Upper lobe of left lung (tissue), 6 donors: ENCODE results near the gene NSUN3. TPM values are rescaled to one million over a fixed set of nuclear protein-coding genes. Genes with fewer than 3 reads are reported as not detected.
A peak's percentile ranks its signal among the peaks of the same experiment; 100 is the strongest.

Experiments
- ATAC-seq, 2 donors: fragments of 200-7000 bp; cut with Tn5 transposase; one replicate each; pipeline ENCODE4 v1.9.1; 2022; ENCODE audit warnings: mild to moderate bottlenecking in 2 of 2, moderate library complexity in 2 of 2; ENCODE audit not compliant: low FRiP score in 2 of 2
- DNase-seq, 2 donors: peaks; one replicate each; pipeline ENCODE4 v3.0.0-alpha.2; 2019 to 2020
- H3K27ac ChIP-seq, 4 donors: fragments of 200-600 bp; sonication (generic); one replicate each; pipeline ENCODE4 v1.5.1; 2016 to 2019
- H3K27me3 ChIP-seq, 4 donors: fragments of 200-600 bp; sonication (generic); one replicate each; pipeline ENCODE4 v1.5.1; 2017 to 2019
- H3K36me3 ChIP-seq, 4 donors: fragments of 200-600 bp; sonication (generic); one replicate each; pipeline ENCODE4 v1.5.1; 2016 to 2019
- H3K4me1 ChIP-seq, 4 donors: fragments of 200-600 bp; sonication (generic); one replicate each; pipeline ENCODE4 v1.5.1; 2018 to 2019
- H3K4me3 ChIP-seq, 4 donors: fragments of 200-600 bp; sonication (generic); one replicate each; pipeline ENCODE4 v1.5.1; 2017 to 2019; ENCODE audit warnings: mild to moderate bottlenecking in 2 of 4, moderate library complexity in 1 of 4
- H3K9me3 ChIP-seq, 4 donors: fragments of 200-600 bp; sonication (generic); one replicate each; pipeline ENCODE4 v1.5.1; 2018 to 2019
- EP300 ChIP-seq, 4 donors: sonication (generic); formaldehyde crosslinking; IDR thresholded peaks; one replicate each; pipeline ENCODE4 v1.5.1; 2017; ENCODE audit warnings: antibody characterized with exemption in 4 of 4, control low read depth in 2 of 4
- POLR2A ChIP-seq, 4 donors: fragments of 450-650 bp; IDR thresholded peaks; one replicate each; pipeline ENCODE4 v1.5.1; 2016 to 2017; ENCODE audit warnings: antibody characterized with exemption in 4 of 4, mild to moderate bottlenecking in 2 of 4
- POLR2AphosphoS5 ChIP-seq, 2 donors: sonication (generic); formaldehyde crosslinking; IDR thresholded peaks; one replicate each; pipeline ENCODE4 v1.5.1; 2017; ENCODE audit warnings: antibody characterized with exemption in 2 of 2
- WGBS, 2 donors: methylation state at CpG; one replicate each; pipeline ENCODE4 v1.1.5; 2017 to 2018; 5-methylcytosine and 5-hydroxymethylcytosine counted together
- total RNA-seq, 6 donors: library from RNA; depleted of rRNA in 4 of 6; stranded (reverse); fragments of >200 nt in 4 of 6; gene quantifications; one replicate each; pipeline versions ENCODE4 v1.1.0 to v1.2.1, GENCODE V29; 2016 to 2021
- TF ChIP-seq, protein P1 (sequence below), 6 experiments: fragments of 450-650 bp in 4 of 6; fragments of 200-600 bp in 2 of 6; sonication (generic) in 2 of 6; IDR thresholded peaks; one replicate each; pipeline ENCODE4 v1.5.1; 2016 to 2019; ENCODE audit warnings: antibody characterized with exemption in 6 of 6
- donor health status: DM: no; HTN: no; CAD: no; lungs with moderate emphysema.
- donor health status: DM: no; HTN: yes; CAD: no; lungs with severe emphysema.

NSUN3 gene
- total RNA-seq, 6 donors from 2014 or later: 5.2 to 24.1 (median 13.9) TPM

DNA sequence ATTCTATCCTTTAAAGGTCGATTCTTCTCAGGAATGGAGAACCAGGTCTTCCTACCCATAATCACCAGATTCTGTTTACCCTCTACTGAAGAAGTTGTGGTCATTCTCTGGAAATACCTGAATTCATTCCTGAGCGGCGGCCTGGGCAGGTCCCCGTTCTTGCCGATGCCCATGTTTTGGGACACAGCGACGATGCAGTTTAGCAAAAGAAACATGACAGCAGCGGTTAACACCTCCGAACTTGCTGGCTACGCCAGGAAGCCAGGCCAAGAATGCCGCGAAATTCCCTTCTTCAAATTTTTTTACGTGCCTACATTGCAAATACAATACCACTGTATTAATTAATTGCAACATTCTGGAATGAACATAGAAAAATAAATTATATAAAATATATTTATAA is 1.6 kb upstream of the NSUN3 start:
- H3K4me1 ChIP-seq: peaks cover 20 to 34% (median 29%) of the 10 kb centered on the region in 4 donors
- no peaks in the 10 kb centered on the region for H3K9me3 ChIP-seq
- H3K27ac ChIP-seq: no peak overlapping the region
- 96 to 98% methylated on average over 13 of the region's 13 CpGs for WGBS, 2 donors
- no peaks in the 10 kb centered on the region for H3K27me3 ChIP-seq
- ATAC-seq (no peak), DNase-seq (no peak)
- H3K4me3 ChIP-seq: no peak overlapping the region
- no peak for TF ChIP-seq EP300 (IDR thresholded peaks at IDR 0.05)
- H3K36me3 ChIP-seq: peaks cover 0 to 9% (median 0%) of the 10 kb centered on the region in 4 donors

DNA sequence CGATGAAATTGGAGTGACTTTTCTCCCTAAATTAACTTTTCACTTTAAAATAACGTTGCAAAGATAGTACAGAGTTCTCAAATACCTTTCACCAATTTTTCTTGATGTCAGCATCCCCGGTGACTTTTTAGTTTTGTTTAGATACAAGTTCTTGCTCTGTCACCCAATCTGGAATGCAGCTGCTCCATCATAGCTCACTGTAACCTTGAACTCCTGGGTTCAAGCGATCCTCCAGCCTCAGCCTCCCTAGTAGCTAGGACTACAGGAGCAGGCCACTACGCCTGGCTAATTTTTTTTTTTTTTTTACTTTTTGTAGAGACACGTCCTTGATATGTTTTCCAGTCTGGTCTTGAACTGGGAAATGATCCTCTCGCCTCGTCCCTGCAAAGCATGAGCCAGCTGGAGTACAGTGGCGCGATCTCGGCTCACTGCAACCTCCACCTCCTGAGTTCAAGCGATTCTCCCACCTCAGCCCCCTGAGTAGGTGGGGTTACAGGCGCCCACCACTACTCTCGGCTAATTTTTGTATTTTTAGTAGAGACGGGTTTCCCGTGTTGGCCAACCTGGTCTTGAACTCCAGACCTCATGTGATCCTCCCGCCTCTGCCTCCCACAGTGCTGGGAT is 747 bp downstream of the NSUN3 start:
- Histone ChIP-seq H3K9me3 (no peaks in the 10 kb centered on the region), H3K27ac (peak overlapping the region; percentile 94 to 98 (median 94)), H3K36me3 (peaks cover 0 to 15% (median 0%) of the 10 kb centered on the region in 4 donors), H3K4me3 (peak overlapping the region; percentile 54 to 77 (median 66)), H3K27me3 (no peaks in the 10 kb centered on the region), H3K4me1 (peaks cover 20 to 36% (median 32%) of the 10 kb centered on the region in 4 donors)
- no peak for DNase-seq
- WGBS, 2 donors: 54 to 57% methylated on average over 17 of the region's 17 CpGs
- TF ChIP-seq POLR2AphosphoS5 (IDR thresholded peaks at IDR 0.05) (no peak), POLR2A (IDR thresholded peaks at IDR 0.05) (no peak), EP300 (IDR thresholded peaks at IDR 0.05) (no peak)
- TF ChIP-seq, protein P1, sequence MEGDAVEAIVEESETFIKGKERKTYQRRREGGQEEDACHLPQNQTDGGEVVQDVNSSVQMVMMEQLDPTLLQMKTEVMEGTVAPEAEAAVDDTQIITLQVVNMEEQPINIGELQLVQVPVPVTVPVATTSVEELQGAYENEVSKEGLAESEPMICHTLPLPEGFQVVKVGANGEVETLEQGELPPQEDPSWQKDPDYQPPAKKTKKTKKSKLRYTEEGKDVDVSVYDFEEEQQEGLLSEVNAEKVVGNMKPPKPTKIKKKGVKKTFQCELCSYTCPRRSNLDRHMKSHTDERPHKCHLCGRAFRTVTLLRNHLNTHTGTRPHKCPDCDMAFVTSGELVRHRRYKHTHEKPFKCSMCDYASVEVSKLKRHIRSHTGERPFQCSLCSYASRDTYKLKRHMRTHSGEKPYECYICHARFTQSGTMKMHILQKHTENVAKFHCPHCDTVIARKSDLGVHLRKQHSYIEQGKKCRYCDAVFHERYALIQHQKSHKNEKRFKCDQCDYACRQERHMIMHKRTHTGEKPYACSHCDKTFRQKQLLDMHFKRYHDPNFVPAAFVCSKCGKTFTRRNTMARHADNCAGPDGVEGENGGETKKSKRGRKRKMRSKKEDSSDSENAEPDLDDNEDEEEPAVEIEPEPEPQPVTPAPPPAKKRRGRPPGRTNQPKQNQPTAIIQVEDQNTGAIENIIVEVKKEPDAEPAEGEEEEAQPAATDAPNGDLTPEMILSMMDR (IDR thresholded peaks at IDR 0.05): no peak
- no peak for ATAC-seq

DNA sequence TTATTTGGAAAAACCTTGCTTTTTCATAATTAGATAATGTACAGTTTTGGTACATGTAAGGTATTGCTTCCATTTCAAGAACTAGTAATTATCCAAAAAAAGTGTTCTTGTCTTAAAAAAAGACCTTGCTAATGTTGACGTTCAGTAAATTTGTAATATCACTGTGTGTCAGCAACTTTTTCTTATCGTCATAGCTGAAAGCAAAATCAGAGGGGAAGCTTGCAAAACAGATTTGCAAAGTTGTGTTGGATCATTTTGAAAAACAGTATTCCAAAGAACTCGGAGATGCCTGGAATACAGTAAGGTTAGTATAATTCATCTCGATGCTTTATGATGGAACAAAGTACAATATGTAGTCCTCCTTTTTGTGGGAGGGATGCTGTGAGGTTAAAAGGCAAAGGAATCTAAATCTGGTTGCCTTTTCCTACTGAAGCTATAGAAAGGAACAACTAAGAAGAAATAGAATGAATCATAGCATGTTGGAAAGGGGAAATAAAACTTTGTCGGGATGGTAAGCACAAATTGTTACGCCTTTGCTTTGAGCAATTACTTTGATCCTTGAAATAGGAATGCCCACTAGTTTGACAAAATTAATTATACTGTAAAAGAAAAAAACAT is 1.5 kb downstream of the NSUN3 start:
- Histone ChIP-seq H3K9me3 (no peaks in the 10 kb centered on the region), H3K4me3 (peak overlapping the region in 1 of 4 donors; percentile 65), H3K36me3 (peaks cover 0 to 10% (median 0%) of the 10 kb centered on the region in 4 donors), H3K4me1 (peaks cover 20 to 42% (median 32%) of the 10 kb centered on the region in 4 donors), H3K27me3 (no peaks in the 10 kb centered on the region), H3K27ac (peak overlapping the region; percentile 94 to 98 (median 94))
- DNase-seq (no peak), ATAC-seq (no peak)
- TF ChIP-seq EP300 (IDR thresholded peaks at IDR 0.05) (no peak), POLR2A (IDR thresholded peaks at IDR 0.05) (no peak), POLR2AphosphoS5 (IDR thresholded peaks at IDR 0.05) (no peak)
- TF ChIP-seq, protein P1 (IDR thresholded peaks at IDR 0.05): no peak
- 72 to 74% methylated on average over 6 of the region's 6 CpGs for WGBS, 2 donors

DNA sequence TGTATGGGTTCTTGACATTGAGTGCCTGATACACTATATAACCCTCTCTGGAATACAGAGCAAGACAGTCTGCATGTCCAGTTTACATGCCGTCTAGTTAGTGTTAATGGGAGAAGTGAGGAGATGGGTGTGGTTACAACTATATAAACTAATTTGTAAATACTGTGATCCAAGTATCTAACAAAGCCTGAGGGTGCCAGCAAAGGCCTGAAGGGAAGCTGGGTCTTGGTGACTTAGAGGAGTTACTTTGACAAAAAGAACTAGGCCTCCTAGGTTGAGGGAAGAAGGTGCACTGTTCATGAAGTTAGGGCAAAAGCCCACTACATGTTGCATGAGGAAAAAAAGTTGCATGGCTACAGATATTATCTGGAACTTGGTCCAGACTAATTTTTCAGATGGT is 2.3 kb downstream of the NSUN3 start:
- 17 to 42% methylated on average over 1 of the region's 1 CpG for WGBS, 2 donors
- no peaks in the 10 kb centered on the region for H3K9me3 ChIP-seq
- peaks cover 20 to 42% (median 32%) of the 10 kb centered on the region in 4 donors for H3K4me1 ChIP-seq
- no peak for DNase-seq
- H3K4me3 ChIP-seq: no peak overlapping the region
- TF ChIP-seq POLR2A (IDR thresholded peaks at IDR 0.05) (no peak), EP300 (IDR thresholded peaks at IDR 0.05) (no peak), POLR2AphosphoS5 (IDR thresholded peaks at IDR 0.05) (no peak)
- TF ChIP-seq, protein P1 (IDR thresholded peaks at IDR 0.05): no peak
- no peaks in the 10 kb centered on the region for H3K27me3 ChIP-seq
- H3K27ac ChIP-seq: no peak overlapping the region
- H3K36me3 ChIP-seq: peaks cover 0 to 6% (median 0%) of the 10 kb centered on the region in 4 donors
- no peak for ATAC-seq

DNA sequence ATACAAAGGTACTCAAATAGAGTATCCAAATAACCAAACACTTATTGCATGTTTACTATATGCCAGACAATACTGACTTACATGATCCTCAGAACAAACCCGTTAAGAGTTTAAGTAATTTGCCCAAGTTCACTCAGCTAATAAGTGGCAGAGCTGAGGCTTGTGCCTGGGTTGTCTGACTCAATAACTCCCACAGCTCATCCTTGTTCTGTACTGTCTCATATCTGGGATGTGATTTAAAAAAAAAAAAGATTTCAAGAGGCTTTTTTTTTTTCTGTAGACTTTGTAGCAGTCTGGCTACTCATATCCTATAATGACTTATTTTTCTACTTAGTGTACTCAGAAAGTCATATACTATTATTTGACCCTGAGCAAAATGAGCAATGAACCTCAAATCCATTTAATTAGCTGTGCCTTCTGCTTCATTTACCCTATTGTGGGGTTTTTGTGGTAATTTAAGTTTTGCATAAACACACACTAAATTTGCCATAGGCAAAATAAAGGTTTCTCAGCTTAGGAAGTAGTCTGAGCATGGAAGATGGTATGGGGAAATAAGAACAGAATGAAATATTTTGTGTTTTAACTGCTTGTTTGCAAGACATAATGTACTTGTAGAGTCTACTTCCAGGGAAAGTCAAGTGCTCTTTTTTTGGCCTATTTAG is 3.1 kb downstream of the NSUN3 start:
- DNase-seq: no peak
- Histone ChIP-seq H3K9me3 (no peaks in the 10 kb centered on the region), H3K27ac (no peak overlapping the region), H3K36me3 (peaks cover 0 to 9% (median 2%) of the 10 kb centered on the region in 4 donors), H3K4me1 (peaks cover 20 to 42% (median 32%) of the 10 kb centered on the region in 4 donors), H3K27me3 (no peaks in the 10 kb centered on the region), H3K4me3 (no peak overlapping the region)
- ATAC-seq: no peak
- TF ChIP-seq POLR2AphosphoS5 (IDR thresholded peaks at IDR 0.05) (no peak), EP300 (IDR thresholded peaks at IDR 0.05) (no peak), POLR2A (IDR thresholded peaks at IDR 0.05) (no peak)
- TF ChIP-seq, protein P1 (IDR thresholded peaks at IDR 0.05): no peak
- WGBS, 2 donors: 83 to 85% methylated on average over 1 of the region's 1 CpG
